ENCODE data around the gene RPP30. TPM values are rescaled to one million over a fixed set of nuclear protein-coding genes. Genes with fewer than 3 reads are reported as not detected.

RPP30 gene
- total RNA-seq (70.9 TPM), polyA plus RNA-seq (27.7 TPM)

DNA sequence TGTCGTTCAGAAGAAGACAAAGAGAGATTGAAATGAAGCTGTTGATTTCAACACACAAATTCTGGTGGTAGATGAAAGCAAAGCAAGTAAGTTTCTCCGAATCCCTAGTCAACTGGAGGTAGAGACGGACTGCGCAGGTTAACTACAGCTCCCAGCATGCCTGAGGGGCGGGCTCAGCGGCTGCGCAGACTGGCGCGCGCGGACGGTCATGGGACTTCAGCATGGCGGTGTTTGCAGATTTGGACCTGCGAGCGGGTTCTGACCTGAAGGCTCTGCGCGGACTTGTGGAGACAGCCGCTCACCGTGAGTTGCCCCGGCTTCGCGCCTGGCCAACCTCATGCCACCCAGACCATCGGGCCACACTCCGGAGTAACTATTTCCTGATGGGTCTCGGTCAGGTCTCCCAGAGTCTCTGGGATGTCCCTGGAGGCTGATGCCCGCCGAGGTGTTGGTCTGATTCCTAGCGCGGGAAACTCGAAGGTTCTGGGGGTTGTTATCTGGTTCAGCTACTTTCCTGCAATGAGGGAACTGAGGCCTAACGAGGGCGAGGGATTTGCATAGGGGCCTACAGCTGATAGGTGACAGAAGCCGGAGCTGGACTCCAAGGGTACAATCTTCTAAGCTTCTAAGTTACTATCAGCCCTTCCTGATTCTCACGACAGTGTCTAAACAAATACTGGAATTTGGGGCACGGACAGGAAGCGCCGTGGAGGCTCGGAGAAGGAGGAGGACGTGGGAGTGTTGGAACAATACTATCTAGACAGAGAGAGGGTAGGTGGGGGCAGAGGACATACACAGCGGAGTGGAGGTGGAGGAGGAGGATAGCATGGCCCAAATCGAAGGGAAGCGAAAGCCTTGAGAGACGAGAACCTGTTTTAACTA lies at the start of gene RPP30:
Gene RPP30, plus strand, starts transcription at position 209 of the 882 bp plus-strand sequence. Its CDS starts 13 bp downstream, at position 222.
- H3K4me3 ChIP-seq (ENCODE audit: low read depth, low read length) = peak within 1 kb of the TSS; percentile 74
- no peaks in the 10 kb centered on the region for H3K36me3 ChIP-seq (ENCODE audit: insufficient read depth)
- DNase-seq (ENCODE audit: extremely low spot score) = peak; percentile 62
- H3K27ac ChIP-seq (ENCODE audit: low read depth) = peak within 1 kb of the TSS; percentile 25
- H3K4me1 ChIP-seq (ENCODE audit: insufficient read depth) = peaks cover 3% of the 10 kb centered on the region
- under 1% methylated on average over 43 of the region's 43 CpGs for WGBS

DNA sequence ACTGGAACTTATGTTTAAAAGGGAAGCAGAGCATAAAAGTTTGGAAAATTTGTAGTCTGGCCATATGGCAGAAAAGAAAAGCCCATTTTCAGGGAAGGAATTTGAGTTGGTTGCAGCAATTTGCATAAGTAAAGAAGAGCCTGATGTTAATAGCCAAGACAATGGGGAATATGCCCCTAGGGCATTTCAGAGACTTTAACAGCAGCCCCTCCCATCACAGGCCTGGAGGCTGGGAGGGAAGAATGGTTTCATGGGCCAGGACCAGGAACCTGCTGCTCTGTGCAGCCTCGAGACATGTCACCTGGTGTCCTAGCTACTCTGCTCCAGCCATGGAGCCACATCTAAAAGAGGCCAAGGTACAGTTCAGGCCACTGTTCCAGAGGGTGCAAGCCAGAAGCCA lies 49.3 kb upstream of the RPP30 start:
- no peaks in the 10 kb centered on the region for H3K4me1 ChIP-seq (ENCODE audit: insufficient read depth)
- H3K27ac ChIP-seq (ENCODE audit: low read depth) = no peak overlapping the region
- no peak overlapping the region for H3K4me3 ChIP-seq (ENCODE audit: low read depth, low read length)
- DNase-seq (ENCODE audit: extremely low spot score) = no peak
- H3K36me3 ChIP-seq (ENCODE audit: insufficient read depth) = no peaks in the 10 kb centered on the region
- 86% methylated on average over 1 of the region's 1 CpG for WGBS

DNA sequence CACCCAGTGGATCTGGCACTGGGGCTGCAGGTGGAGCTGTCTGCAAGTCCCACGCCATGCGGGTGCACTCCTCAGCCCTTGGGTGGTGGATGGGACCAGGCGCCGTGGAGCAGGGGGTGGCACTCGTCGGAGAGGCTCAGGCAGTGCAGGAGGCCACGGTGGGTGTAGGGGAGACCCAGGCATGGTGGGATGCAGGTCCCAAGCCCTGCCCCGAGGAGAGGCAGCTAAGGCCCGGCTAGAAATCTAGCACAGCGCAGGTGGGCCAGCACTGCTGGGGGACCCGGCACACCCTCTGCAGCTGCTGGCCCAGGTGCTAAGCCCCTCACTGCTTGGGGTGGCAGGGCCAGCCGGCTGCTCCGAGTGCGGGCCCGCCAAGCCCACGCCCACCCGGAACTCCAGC lies 39.7 kb upstream of the RPP30 start:
- H3K4me3 ChIP-seq (ENCODE audit: low read depth, low read length) = no peak overlapping the region
- 96% methylated on average over 17 of the region's 17 CpGs for WGBS
- no peaks in the 10 kb centered on the region for H3K36me3 ChIP-seq (ENCODE audit: insufficient read depth)
- H3K27ac ChIP-seq (ENCODE audit: low read depth) = no peak overlapping the region
- DNase-seq (ENCODE audit: extremely low spot score) = no peak
- H3K4me1 ChIP-seq (ENCODE audit: insufficient read depth) = no peaks in the 10 kb centered on the region

DNA sequence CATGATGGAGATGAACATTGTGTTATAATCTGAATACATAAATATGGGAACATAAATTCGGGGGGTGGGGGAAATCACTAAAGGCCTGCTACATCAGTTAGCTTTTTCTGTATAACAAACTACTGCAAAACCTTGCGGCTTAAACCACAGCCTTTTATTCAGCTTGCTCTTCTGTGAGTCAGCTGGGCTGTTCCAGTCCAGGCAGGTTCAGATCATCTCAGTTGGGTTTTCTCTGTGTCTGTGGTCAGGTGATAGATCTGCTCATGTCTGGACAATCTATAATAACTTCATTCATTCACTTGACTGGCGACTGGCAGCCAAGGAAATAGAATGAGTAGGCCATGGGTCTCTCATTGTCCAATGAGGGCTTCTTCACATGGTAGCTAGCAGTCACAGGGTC lies 37.4 kb upstream of the RPP30 start:
- Histone ChIP-seq H3K4me3 (ENCODE audit: low read depth, low read length) (no peak overlapping the region), H3K36me3 (ENCODE audit: insufficient read depth) (no peaks in the 10 kb centered on the region), H3K27ac (ENCODE audit: low read depth) (no peak overlapping the region), H3K4me1 (ENCODE audit: insufficient read depth) (no peaks in the 10 kb centered on the region)
- WGBS = 77% methylated on average over 3 of the region's 3 CpGs
- no peak for DNase-seq (ENCODE audit: extremely low spot score)

DNA sequence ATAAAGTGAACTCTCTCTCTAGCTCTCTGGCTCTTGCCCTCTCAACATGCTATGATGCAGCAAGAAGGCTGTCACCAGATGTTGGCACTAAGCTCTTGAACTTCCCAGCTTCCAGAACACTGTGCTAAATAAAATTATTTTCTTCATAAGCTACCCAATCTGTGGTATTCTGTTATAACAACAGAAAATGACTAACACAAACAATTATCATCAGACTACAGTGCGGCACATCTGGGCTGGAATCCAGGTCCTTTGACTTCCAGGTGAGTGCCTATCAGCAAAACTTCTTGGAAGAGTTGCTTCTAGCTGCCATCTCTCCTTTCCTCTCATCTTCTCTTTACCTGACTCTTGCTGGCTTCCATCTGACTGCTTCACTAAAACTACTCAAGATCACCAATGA lies 34.3 kb upstream of the RPP30 start:
- H3K27ac ChIP-seq (ENCODE audit: low read depth) = no peak overlapping the region
- no peaks in the 10 kb centered on the region for H3K4me1 ChIP-seq (ENCODE audit: insufficient read depth)
- DNase-seq (ENCODE audit: extremely low spot score) = no peak
- H3K36me3 ChIP-seq (ENCODE audit: insufficient read depth) = no peaks in the 10 kb centered on the region
- H3K4me3 ChIP-seq (ENCODE audit: low read depth, low read length) = no peak overlapping the region
- WGBS = 93% methylated on average over 1 of the region's 1 CpG

DNA sequence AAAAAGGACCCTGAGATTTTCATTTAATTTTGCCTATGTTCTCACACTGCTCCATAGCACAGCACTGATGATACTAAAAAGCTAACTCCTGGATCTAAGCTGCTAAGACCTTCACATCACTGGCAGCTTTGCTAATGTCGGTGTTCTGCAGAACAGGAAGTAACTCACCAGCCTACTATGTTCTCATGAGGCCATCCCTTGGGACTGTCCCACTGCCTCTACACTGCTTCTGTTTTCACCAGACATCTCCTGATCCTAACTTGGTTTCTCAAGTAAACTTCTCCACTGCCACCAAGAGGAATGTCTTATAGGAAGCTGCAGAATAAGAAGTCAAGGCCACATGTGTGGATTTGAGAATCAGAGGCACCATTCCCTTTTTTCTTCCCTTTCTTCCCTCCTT lies 29.0 kb upstream of the RPP30 start:
- Histone ChIP-seq H3K36me3 (ENCODE audit: insufficient read depth) (no peaks in the 10 kb centered on the region), H3K4me3 (ENCODE audit: low read depth, low read length) (no peak overlapping the region), H3K4me1 (ENCODE audit: insufficient read depth) (no peaks in the 10 kb centered on the region), H3K27ac (ENCODE audit: low read depth) (no peak overlapping the region)
- WGBS = 84% methylated on average over 1 of the region's 1 CpG
- no peak for DNase-seq (ENCODE audit: extremely low spot score)

DNA sequence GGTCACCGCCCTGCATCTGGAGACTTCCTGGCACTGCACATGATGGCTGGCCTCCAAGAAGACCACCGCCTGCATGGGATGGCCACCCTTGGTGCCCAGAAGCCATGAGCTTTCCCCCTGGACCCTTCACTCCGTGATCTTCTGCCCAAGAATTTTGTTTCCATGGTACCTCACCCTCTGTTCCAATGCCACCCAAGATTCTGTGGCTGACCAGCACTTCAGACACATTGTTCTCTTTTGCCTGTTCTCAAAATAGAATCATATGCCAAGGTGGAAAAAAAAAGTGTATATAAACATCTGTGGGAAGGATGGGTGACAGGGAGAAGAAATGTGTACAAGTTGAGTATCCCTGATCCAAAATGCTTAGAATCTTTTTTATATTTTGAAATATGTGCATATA lies 26.0 kb upstream of the RPP30 start:
- H3K4me1 ChIP-seq (ENCODE audit: insufficient read depth) = no peaks in the 10 kb centered on the region
- H3K27ac ChIP-seq (ENCODE audit: low read depth) = no peak overlapping the region
- WGBS = 89% methylated on average over 3 of the region's 3 CpGs
- no peak overlapping the region for H3K4me3 ChIP-seq (ENCODE audit: low read depth, low read length)
- no peaks in the 10 kb centered on the region for H3K36me3 ChIP-seq (ENCODE audit: insufficient read depth)
- no peak for DNase-seq (ENCODE audit: extremely low spot score)

DNA sequence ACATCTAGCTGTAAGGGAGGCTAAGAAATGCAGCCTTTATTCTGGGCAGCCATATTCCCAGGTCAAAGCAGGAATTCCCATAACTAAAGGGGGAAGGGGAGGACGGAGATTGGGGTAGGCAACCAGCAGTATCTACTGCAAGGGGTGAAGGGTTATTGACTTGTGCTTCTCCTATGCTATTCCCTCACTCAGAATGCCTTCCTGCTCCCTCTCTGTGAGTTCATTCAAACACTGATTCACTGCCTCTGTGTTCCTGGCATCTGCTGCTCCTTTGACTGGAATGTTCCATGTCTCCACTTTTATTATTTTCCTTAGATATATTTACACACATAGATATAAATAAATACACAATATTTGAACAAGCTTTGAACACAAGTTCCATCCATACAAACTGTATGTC lies 25.0 kb upstream of the RPP30 start:
- Histone ChIP-seq H3K36me3 (ENCODE audit: insufficient read depth) (no peaks in the 10 kb centered on the region), H3K4me1 (ENCODE audit: insufficient read depth) (no peaks in the 10 kb centered on the region), H3K27ac (ENCODE audit: low read depth) (no peak overlapping the region), H3K4me3 (ENCODE audit: low read depth, low read length) (no peak overlapping the region)
- DNase-seq (ENCODE audit: extremely low spot score) = no peak
- whole genome bisulfite sequencing = 78% methylated on average over 1 of the region's 1 CpG

DNA sequence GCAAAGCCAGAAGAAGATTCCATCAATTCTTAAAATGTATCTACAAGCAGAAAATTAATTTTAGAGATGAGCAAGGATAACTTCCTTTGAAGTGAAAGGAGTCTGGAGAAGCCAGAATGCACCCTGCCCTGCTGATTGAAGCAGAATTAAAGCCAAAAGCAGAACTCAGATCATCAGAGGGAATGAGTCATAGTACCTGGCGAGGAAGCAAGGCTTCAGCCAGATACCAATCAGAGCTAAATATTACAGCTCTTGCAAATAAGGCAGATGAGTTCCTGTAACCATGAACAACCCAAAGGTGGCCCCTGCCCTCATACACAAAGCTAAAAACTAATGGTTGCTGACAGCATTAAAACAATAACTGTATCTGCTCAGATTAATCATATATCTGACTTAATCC lies 24.3 kb upstream of the RPP30 start:
- H3K4me1 ChIP-seq (ENCODE audit: insufficient read depth) = no peaks in the 10 kb centered on the region
- H3K36me3 ChIP-seq (ENCODE audit: insufficient read depth) = no peaks in the 10 kb centered on the region
- no peak overlapping the region for H3K4me3 ChIP-seq (ENCODE audit: low read depth, low read length)
- 22% methylated on average over 1 of the region's 1 CpG for WGBS
- DNase-seq (ENCODE audit: extremely low spot score) = no peak
- no peak overlapping the region for H3K27ac ChIP-seq (ENCODE audit: low read depth)

DNA sequence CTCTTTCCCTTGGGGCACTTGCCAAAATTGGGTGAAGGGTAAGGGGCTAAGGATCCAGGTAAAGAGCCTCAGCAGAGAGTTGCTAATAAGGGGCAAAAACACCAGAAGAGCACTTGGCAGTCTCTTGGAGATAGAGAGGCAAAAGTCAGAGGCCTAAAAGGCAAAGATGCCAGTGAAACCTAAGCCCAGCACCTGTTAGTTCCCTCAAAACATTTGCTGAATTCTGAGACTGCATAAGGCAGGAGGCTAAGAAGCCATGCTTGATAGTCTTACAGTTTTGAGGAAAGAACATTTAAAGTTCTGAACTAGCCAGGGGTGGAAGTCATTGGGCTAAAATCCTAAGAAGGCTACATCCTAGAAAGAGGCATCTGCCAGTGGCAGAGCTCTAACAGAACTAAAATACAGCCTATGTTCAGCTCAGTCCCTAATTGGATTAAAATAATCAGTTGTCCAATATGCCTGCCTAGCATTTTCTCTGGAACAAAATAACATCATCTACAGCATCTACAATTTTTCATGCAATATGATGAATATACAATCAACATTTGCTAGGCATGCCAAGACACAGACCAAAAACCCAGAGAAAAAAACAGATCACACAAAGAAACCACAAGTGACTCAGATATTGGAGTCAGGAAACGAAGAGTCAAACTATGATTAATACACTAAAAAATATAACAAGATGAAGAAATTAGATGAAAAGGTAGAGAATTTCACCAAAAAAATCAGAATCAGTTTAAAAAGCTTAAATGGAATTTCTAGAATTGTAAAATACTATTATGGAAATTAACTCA lies 21.6 kb upstream of the RPP30 start:
- Histone ChIP-seq H3K4me3 (ENCODE audit: low read depth, low read length) (no peak overlapping the region), H3K27ac (ENCODE audit: low read depth) (no peak overlapping the region), H3K36me3 (ENCODE audit: insufficient read depth) (no peaks in the 10 kb centered on the region), H3K4me1 (ENCODE audit: insufficient read depth) (no peaks in the 10 kb centered on the region)
- 81% methylated on average over 1 of the region's 1 CpG for WGBS
- DNase-seq (ENCODE audit: extremely low spot score) = no peak

DNA sequence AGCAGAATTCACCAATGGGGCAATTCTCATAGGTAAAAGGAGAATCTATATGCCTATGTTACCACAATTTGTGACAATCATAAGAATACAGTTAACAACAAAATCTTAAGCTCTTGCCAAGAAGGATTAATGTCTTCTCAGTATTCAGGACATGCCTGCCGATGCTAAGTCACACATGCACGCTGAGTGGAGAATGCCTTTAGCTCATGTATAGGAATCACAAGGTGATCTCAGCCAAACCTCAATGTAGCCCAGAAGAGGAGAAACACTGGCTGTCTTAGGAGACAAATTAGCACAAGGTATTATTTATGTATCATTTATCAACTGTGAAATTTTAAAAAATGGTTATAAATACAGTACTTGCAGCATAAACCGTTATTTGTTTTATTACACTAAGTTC lies 16.6 kb upstream of the RPP30 start:
- no peak overlapping the region for H3K27ac ChIP-seq (ENCODE audit: low read depth)
- no peak for DNase-seq (ENCODE audit: extremely low spot score)
- H3K4me3 ChIP-seq (ENCODE audit: low read depth, low read length) = no peak overlapping the region
- no peaks in the 10 kb centered on the region for H3K4me1 ChIP-seq (ENCODE audit: insufficient read depth)
- no peaks in the 10 kb centered on the region for H3K36me3 ChIP-seq (ENCODE audit: insufficient read depth)
- 76% methylated on average over 3 of the region's 3 CpGs for WGBS

DNA sequence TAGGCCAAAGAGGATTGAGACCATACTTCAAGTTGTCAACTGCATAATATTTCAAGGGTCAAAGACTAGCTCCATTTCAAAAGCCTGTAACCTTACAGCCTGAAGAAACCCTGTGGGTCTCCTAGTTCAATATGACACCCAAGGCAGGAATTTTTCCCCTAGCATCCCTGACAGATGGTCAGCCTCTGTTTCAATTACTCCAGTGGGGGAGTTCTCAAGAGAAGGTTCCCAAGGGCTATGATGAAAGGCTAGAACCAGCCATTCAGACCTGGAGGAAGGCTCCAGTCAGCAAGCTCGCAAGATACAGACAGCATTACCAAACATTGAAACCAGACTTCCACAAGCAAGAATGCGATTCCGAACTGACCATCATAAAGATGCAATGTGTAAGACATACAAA lies 15.5 kb upstream of the RPP30 start:
- H3K4me3 ChIP-seq (ENCODE audit: low read depth, low read length) = peak overlapping the region; percentile 4
- no peaks in the 10 kb centered on the region for H3K36me3 ChIP-seq (ENCODE audit: insufficient read depth)
- no peaks in the 10 kb centered on the region for H3K4me1 ChIP-seq (ENCODE audit: insufficient read depth)
- no peak for DNase-seq (ENCODE audit: extremely low spot score)
- H3K27ac ChIP-seq (ENCODE audit: low read depth) = no peak overlapping the region
- WGBS = 89% methylated on average over 3 of the region's 3 CpGs

DNA sequence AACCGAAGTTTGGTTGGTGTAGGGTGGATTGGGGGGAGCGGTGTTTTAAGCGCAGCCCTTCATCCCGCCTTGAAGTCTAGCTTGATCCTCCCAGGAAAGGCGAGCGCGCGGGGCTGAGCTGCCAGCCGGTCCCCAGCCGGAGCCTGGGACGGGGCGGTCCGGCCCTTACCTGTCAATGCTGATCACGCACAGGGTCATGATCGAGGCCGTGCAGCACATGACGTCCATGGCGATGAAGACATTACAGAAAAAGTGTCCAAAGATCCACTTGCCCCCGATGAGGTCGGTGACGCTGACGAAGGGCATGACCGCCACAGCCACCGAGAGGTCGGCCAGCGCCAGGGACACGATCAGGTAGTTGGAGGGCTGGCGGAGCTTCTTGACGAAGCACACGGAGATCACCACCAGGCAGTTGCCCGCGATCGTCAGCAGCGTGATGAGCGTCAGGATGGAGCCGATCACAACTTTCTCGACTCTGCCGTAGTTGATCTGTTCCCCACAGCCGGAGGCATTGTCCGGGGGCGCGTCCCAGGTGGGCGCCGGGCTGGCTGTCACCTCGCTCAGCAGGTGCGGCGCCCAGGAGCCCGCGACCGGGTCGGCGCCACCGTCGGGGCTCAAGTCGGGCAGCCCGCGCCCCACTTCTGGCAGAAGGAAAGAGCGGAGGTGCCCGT lies 14.7 kb upstream of the RPP30 start:
- DNase-seq (ENCODE audit: extremely low spot score) = no peak
- Histone ChIP-seq H3K4me3 (ENCODE audit: low read depth, low read length) (peak overlapping the region; percentile 93), H3K27ac (ENCODE audit: low read depth) (peak overlapping the region; percentile 79), H3K36me3 (ENCODE audit: insufficient read depth) (no peaks in the 10 kb centered on the region), H3K4me1 (ENCODE audit: insufficient read depth) (no peaks in the 10 kb centered on the region)
- WGBS = 6% methylated on average over 59 of the region's 59 CpGs
